Keratinocyte (primary cell): ENCODE results near the gene DCTN4.

Experiments used
- CTCF ChIP-seq, 3 experiments: IDR thresholded peaks in 1 of 3; conservative IDR thresholded peaks in 1 of 3; optimal IDR thresholded peaks in 1 of 3; 2 replicates in 2 of 3; 3 replicates in 1 of 3; pipeline versions ENCODE3 to v1.5.1; 2011; ENCODE audit warnings: low read length in 3 of 3, mild to moderate bottlenecking in 3 of 3, moderate library complexity in 2 of 3, control low read depth in 1 of 3, inconsistent platforms in 1 of 3; ENCODE audit not compliant: insufficient read depth in 2 of 3; ENCODE audit errors: extremely low read depth in 1 of 3
- EZH2 ChIP-seq: IDR thresholded peaks from one replicate; pipeline ENCODE4 v1.6.1; 2012; ENCODE audit warnings: inconsistent platforms, mild to moderate bottlenecking, low read length, moderate library complexity

GRCh38 chr5:150670948-150671310 is 87.9 kb downstream of the DCTN4 start:
- TF ChIP-seq CTCF (optimal IDR thresholded peaks at IDR 0.05 in 1 of 3, IDR thresholded peaks at IDR 0.05 in 1 of 3, conservative IDR thresholded peaks at IDR 0.05 in 1 of 3; ENCODE audit: extremely low read depth in 1 of 3, insufficient read depth in 2 of 3, low read length in 3 of 3) (no peak), EZH2 (no peak)
